GM12874 (cell line): ENCODE results near the gene NYAP2.

Experiments used
- CTCF ChIP-seq: IDR thresholded peaks from 2 replicates; pipeline ENCODE4 v1.5.1; 2011; ENCODE audit warnings: low read depth, mild to moderate bottlenecking, control low read depth, low read length, moderate library complexity; ENCODE audit not compliant: insufficient read depth

The NYAP2 gene

GRCh38 chr2:225597911-225598310 is 198.4 kb downstream of the NYAP2 start:
- TF ChIP-seq CTCF: no peak

- TF ChIP-seq CTCF: no peak
Observed at GRCh38 chr2:225598426-225598825, 198.9 kb downstream of the NYAP2 start.

GRCh38 chr2:225598897-225599296 is 199.4 kb downstream of the NYAP2 start:
- no peak for TF ChIP-seq CTCF

- TF ChIP-seq CTCF: no peak
Observed at GRCh38 chr2:225599856-225600255, 200.3 kb downstream of the NYAP2 start.

GRCh38 chr2:225600444-225600843 is 200.9 kb downstream of the NYAP2 start:
- no peak for TF ChIP-seq CTCF

- TF ChIP-seq CTCF: no peak
Observed at GRCh38 chr2:225600865-225601264, 201.4 kb downstream of the NYAP2 start.

GRCh38 chr2:225602205-225602604 is 202.7 kb downstream of the NYAP2 start:
- TF ChIP-seq CTCF: no peak

- TF ChIP-seq CTCF: no peak
Observed at GRCh38 chr2:225608136-225608535, 208.6 kb downstream of the NYAP2 start.
